ENCODE results near the gene NFE2L1.
"Not testable (repeated sequence)": the region's sequence is repeated elsewhere in the genome, so short reads cannot be mapped to it uniquely, and the experiment has no call there.

The NFE2L1 gene

GRCh38 chr17:48047741-48048383, at the start of gene NFE2L1:
NFE2L1 (plus strand) TSS chr17:48048359; CDS start chr17:48051119, 2,760 bp downstream.
- peak; percentile 100 for DNase-seq

- DNase-seq: no peak
These were observed 48.6 kb upstream of the NFE2L1 start for GRCh38 chr17:47999582-47999981.

GRCh38 chr17:48001197-48001596, 47.0 kb upstream of the NFE2L1 start:
- DNase-seq: no peak

- DNase-seq: not testable (repeated sequence)
These were observed 46.5 kb upstream of the NFE2L1 start for GRCh38 chr17:48001657-48002056.

GRCh38 chr17:48002266-48002915, 45.8 kb upstream of the NFE2L1 start:
- DNase-seq: peak; percentile 51 to 70

GRCh38 chr17:48002916-48003416, 45.2 kb upstream of the NFE2L1 start:
- DNase-seq: peak; percentile 85 to 88

GRCh38 chr17:48003417-48004151, 44.6 kb upstream of the NFE2L1 start:
- peak; percentile 95 to 99 for DNase-seq

- no peak for DNase-seq
These were observed 43.2 kb upstream of the NFE2L1 start for GRCh38 chr17:48004983-48005382.

- no peak for DNase-seq
These were observed 41.0 kb upstream of the NFE2L1 start for GRCh38 chr17:48006936-48007709.

GRCh38 chr17:48010193-48010592, 38.0 kb upstream of the NFE2L1 start:
- no peak for DNase-seq

GRCh38 chr17:48011405-48012150, 36.6 kb upstream of the NFE2L1 start:
- peak in 1 of 2 experiments; percentile 46 for DNase-seq

GRCh38 chr17:48012151-48012520, 36.0 kb upstream of the NFE2L1 start:
- peak; percentile 83 to 89 for DNase-seq

- DNase-seq: no peak
These were observed 35.5 kb upstream of the NFE2L1 start for GRCh38 chr17:48012654-48013053.

GRCh38 chr17:48013876-48014594, 34.1 kb upstream of the NFE2L1 start:
- DNase-seq: no peak

- no peak for DNase-seq
These were observed 33.5 kb upstream of the NFE2L1 start for GRCh38 chr17:48014595-48015111.

GRCh38 chr17:48016112-48016511, 32.0 kb upstream of the NFE2L1 start:
- DNase-seq: no peak

GRCh38 chr17:48017817-48018158, 30.4 kb upstream of the NFE2L1 start:
- DNase-seq: not testable (repeated sequence)

GRCh38 chr17:48021934-48022333, 26.2 kb upstream of the NFE2L1 start:
- no peak for DNase-seq

GRCh38 chr17:48022901-48023300, 25.3 kb upstream of the NFE2L1 start:
- DNase-seq: no peak

GRCh38 chr17:48023400-48024148, 24.6 kb upstream of the NFE2L1 start:
- DNase-seq: peak; percentile 85 to 93

All from NCI-H2081 (cell line).